Activated CD8-positive, alpha-beta T cell treated with anti-CD3 and anti-CD28 coated beads, Interleukin-2, amount 10 ng/mL, durations not matched to agents 7 days and 5 days (primary cell): ENCODE results near the gene GPR146. TPM values are rescaled to one million over a fixed set of nuclear protein-coding genes. Genes with fewer than 3 reads are reported as not detected.

Experiments
- ATAC-seq: fragments of 150-1000 bp; cut with Tn5 transposase; one replicate; pipeline ENCODE4 v1.10.0; 2021; ENCODE audit warnings: moderate library complexity
- CTCF ChIA-PET: fragments of 350-600 bp; sonication (Branson Sonifier 250); formaldehyde crosslinking; loops from one replicate; lab custom pipeline; 2021; ENCODE audit warnings: antibody characterized with exemption; lab: Charles Lee
- POLR2A ChIA-PET: fragments of 350-600 bp; sonication (Branson Sonifier 250); formaldehyde crosslinking; loops from one replicate; lab custom pipeline; 2021; ENCODE audit warnings: antibody characterized with exemption; lab: Charles Lee
- DNase-seq: peaks from one replicate; pipeline ENCODE4 v3.0.0-alpha.2; 2020
- H3K27ac Mint-ChIP-seq: one replicate; pipeline ENCODE4 v1.8.0; 2021; ENCODE audit warnings: mild to moderate bottlenecking, mixed read lengths
- H3K27me3 Mint-ChIP-seq: one replicate; pipeline ENCODE4 v1.8.0; 2021; ENCODE audit warnings: low read depth, mixed read lengths
- H3K36me3 Mint-ChIP-seq: one replicate; pipeline ENCODE4 v1.8.0; 2021; ENCODE audit warnings: low read depth, mixed read lengths
- H3K4me1 Mint-ChIP-seq: one replicate; pipeline ENCODE4 v1.8.0; 2021; ENCODE audit warnings: low read depth, mixed read lengths
- H3K4me3 Mint-ChIP-seq: one replicate; pipeline ENCODE4 v1.8.0; 2021; ENCODE audit warnings: mild to moderate bottlenecking, mixed read lengths
- H3K9me3 Mint-ChIP-seq: one replicate; pipeline ENCODE4 v1.8.0; 2022; ENCODE audit warnings: mixed read lengths; ENCODE audit not compliant: insufficient read depth
- total RNA-seq, 2 experiments: library from RNA; stranded (reverse); gene quantifications; one replicate each; pipeline ENCODE4 v1.2.3, GENCODE V29; 2021

The GPR146 gene
- total RNA-seq, 2 experiments from 2014 or later: 2.7 to 3.1 TPM

- H3K36me3 Mint-ChIP-seq: no peaks in the 10 kb centered on the region
- H3K9me3 Mint-ChIP-seq: no peaks in the 10 kb centered on the region
- no peaks in the 10 kb centered on the region for H3K27me3 Mint-ChIP-seq
- POLR2A ChIA-PET: no interaction called here
- H3K4me3 Mint-ChIP-seq: no peak overlapping the region
- no peak overlapping the region for H3K27ac Mint-ChIP-seq
- no peak for ATAC-seq
- CTCF ChIA-PET: interaction anchor here (1.8 kb wide), 1 partner anchor 65 kb away, joined by 10 read pairs; no protein-coding TSS in a partner anchor
- no peak for DNase-seq
- H3K4me1 Mint-ChIP-seq: peaks cover 25% of the 10 kb centered on the region
These were observed 13.3 kb downstream of the GPR146 start for GRCh38 chr7:1057416-1058291.

- H3K9me3 Mint-ChIP-seq: no peaks in the 10 kb centered on the region
- H3K27me3 Mint-ChIP-seq: no peaks in the 10 kb centered on the region
- ATAC-seq (no peak), DNase-seq (no peak)
- H3K36me3 Mint-ChIP-seq: no peaks in the 10 kb centered on the region
- H3K4me1 Mint-ChIP-seq: peaks cover 25% of the 10 kb centered on the region
- ChIA-PET CTCF (interaction anchor here (1.1 to 1.8 kb wide), 2 partner anchors 65 to 119 kb away, joined by 3 to 10 read pairs; no protein-coding TSS in a partner anchor), POLR2A (no interaction called here)
- no peak overlapping the region for H3K4me3 Mint-ChIP-seq
- H3K27ac Mint-ChIP-seq: no peak overlapping the region
These were observed 14.0 kb downstream of the GPR146 start for GRCh38 chr7:1058311-1058710.

DNA sequence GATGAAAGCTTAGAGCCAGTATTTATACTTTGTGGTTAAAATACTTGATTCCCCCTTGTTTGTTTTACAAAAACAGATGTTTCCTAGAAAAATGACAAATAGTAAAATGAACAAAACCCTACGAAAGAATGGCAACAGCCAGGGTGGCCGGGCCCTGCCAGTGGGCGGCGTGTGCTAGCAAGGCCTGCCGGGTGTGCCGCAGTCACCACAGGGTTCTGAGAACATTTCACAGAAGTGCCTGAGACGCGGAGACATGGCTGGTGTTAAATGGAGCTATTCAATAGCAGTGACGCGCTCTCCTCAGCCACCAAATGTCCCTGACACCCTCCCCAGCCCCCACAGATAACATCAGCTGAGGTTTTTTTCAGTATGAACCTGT, 14.5 kb downstream of the GPR146 start:
- H3K27ac Mint-ChIP-seq: no peak overlapping the region
- no peak for ATAC-seq

DNA sequence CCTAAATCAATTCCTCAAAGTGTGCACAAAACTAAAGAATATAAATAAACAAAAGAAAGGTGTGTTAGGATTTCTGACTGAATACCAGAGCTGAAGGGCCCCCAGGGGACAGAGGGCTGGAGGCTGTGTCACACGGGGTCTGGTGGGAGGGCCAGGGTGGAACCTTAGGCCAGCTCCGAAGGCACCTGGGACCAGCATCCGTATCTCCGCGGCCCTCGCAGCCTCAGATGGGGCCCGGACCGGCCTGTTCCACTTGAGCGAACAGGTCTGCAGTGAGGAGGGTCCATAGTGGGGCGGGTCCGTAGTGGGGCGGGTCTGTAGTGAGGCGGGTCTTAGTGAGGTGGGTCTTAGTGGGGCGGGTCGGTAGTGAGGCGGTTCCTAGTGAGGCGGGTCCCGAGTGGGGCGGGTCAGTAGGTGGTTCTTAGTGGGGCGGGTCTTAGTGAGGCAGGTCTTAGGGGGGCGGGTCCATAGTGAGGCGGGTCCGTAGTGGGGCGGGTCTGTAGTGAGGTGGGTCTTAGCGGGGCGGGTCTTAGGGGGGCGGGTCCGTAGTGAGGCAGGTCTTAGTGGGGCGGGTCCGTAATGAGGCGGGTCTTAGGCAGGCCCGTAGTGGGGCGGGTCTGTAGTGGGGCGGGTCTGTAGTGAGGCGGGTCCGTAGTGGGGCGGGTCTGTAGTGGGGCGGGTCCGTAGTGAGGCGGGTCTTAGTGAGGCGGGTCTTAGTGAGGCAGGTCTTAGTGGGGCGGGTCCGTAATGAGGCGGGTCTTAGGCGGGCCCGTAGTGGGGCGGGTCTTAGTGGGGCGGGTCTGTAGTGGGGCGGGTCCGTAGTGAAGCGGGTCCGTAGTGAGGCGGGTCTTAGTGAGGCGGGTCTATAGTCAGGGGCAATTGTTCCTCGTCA, 15.1 kb downstream of the GPR146 start:
- no peaks in the 10 kb centered on the region for H3K36me3 Mint-ChIP-seq
- peaks cover 21% of the 10 kb centered on the region for H3K4me1 Mint-ChIP-seq
- ATAC-seq (peak; percentile 44), DNase-seq (no peak)
- POLR2A ChIA-PET: no interaction called here
- CTCF ChIA-PET: interaction anchor here (1.1 to 2.9 kb wide), 5 partner anchors 15 to 118 kb away, joined by 3 to 16 read pairs (median 7); partner anchors contain the start of gene GPR146
- no peaks in the 10 kb centered on the region for H3K9me3 Mint-ChIP-seq
- H3K27me3 Mint-ChIP-seq: no peaks in the 10 kb centered on the region
- H3K4me3 Mint-ChIP-seq: no peak overlapping the region
- no peak overlapping the region for H3K27ac Mint-ChIP-seq

More for the DNA sequence above, 14.5 kb downstream of the GPR146 start:
- peaks cover 25% of the 10 kb centered on the region for H3K4me1 Mint-ChIP-seq
- no peaks in the 10 kb centered on the region for H3K36me3 Mint-ChIP-seq
- no peak for DNase-seq
- ChIA-PET POLR2A (no interaction called here), CTCF (interaction anchor here (1.1 to 1.8 kb wide), 3 partner anchors 66 to 118 kb away, joined by 3 to 10 read pairs (median 3); no protein-coding TSS in a partner anchor)
- no peak overlapping the region for H3K4me3 Mint-ChIP-seq
- no peaks in the 10 kb centered on the region for H3K9me3 Mint-ChIP-seq
- no peaks in the 10 kb centered on the region for H3K27me3 Mint-ChIP-seq

GRCh38 chr7:1060315-1061072, 16.1 kb downstream of the GPR146 start:
- H3K9me3 Mint-ChIP-seq: no peaks in the 10 kb centered on the region
- ChIA-PET CTCF (interaction anchor here (1.5 to 2.9 kb wide), 3 partner anchors 16 to 110 kb away, joined by 3 to 16 read pairs (median 7); partner anchors contain the start of gene GPR146), POLR2A (no interaction called here)

DNA sequence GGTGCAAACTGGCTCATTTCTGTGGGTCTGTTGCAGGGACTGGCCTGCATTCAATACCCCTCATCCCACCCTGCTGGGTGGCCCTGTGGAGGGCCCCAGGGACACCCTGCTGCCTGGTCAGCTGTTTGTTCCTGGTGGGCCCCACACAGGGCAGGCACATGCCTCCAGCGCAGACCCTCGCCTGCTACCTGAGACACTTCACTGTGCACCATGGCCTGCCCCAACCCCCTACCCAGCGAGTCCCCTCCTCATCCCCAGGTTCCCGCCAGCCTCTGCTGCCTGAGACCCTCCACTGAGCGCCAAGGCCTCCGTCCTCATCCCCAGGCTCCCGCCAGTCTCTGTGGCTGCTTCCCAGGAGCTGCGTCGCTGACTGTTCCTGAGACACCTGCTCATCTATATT, 16.8 kb downstream of the GPR146 start:
- H3K27ac Mint-ChIP-seq: no peak overlapping the region
- H3K27me3 Mint-ChIP-seq: no peaks in the 10 kb centered on the region
- POLR2A ChIA-PET: no interaction called here
- CTCF ChIA-PET: interaction anchor here (1.5 to 2.9 kb wide), 2 partner anchors 16 to 68 kb away, joined by 7 to 16 read pairs; partner anchors contain the start of gene GPR146
- H3K4me1 Mint-ChIP-seq: peaks cover 16% of the 10 kb centered on the region
- no peaks in the 10 kb centered on the region for H3K36me3 Mint-ChIP-seq
- ATAC-seq (no peak), DNase-seq (no peak)
- H3K4me3 Mint-ChIP-seq: no peak overlapping the region
- H3K9me3 Mint-ChIP-seq: no peaks in the 10 kb centered on the region

More at GRCh38 chr7:1060315-1061072, 16.1 kb downstream of the GPR146 start:
- ATAC-seq: no peak
- Mint-ChIP-seq H3K36me3 (no peaks in the 10 kb centered on the region), H3K4me1 (peaks cover 15% of the 10 kb centered on the region), H3K27ac (no peak overlapping the region), H3K4me3 (no peak overlapping the region), H3K27me3 (no peaks in the 10 kb centered on the region)
- DNase-seq: no peak

DNA sequence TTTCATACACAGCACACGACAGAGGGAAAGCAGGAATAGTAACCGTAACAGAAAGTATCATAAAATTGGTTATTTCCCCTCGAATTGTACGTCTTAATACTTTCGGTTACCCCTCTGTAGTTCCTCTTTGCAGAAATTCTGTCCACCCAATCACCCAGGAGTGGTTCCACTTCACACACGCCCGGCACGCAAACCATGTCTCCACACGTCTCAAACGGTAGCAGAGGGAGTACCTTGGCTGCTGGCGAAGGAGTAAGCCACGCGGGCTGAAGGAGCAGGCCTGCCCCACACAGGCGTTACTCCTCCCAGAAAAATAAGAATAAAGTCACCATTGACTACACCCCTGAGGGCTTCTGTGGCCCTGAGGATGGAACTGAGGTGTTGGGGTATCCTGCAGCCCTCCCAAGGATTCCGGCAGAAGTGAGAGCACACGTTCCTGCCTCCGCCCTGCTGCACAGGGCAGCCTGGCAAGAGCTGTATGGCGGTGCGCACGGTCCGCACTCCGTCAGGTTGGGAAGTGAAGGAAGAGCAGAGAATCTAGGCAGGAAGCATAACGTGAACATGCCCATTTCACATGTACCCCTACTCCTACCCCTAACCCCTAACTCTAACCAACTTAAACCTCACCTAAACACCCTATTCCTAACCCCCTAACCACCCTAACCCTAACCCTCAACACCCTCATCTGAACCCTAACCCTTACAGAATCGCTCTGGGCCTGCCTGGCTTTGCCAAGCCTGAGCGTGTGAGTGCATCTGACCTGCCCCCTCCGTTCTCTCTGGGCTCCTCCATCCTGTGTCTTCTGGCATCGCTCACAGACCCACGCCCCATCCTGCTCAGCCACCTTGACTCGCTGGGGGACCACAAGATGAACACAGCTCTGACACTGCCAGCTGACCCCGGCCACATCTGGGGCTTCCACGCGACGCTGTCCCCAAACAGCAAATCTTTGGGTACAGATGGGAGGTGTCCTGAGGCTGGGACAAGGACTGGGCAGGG, 18.2 kb downstream of the GPR146 start:
- CTCF ChIA-PET: interaction anchor here (2.9 kb wide), 1 partner anchor 69 kb away, joined by 16 read pairs; no protein-coding TSS in a partner anchor
- H3K27me3 Mint-ChIP-seq: no peaks in the 10 kb centered on the region
- H3K27ac Mint-ChIP-seq: no peak overlapping the region
- peaks cover 16% of the 10 kb centered on the region for H3K4me1 Mint-ChIP-seq
- H3K4me3 Mint-ChIP-seq: no peak overlapping the region
- H3K36me3 Mint-ChIP-seq: no peaks in the 10 kb centered on the region
- H3K9me3 Mint-ChIP-seq: no peaks in the 10 kb centered on the region
- POLR2A ChIA-PET: no interaction called here
- ATAC-seq: no peak
- DNase-seq: no peak

- Mint-ChIP-seq H3K4me1 (peaks cover 16% of the 10 kb centered on the region), H3K4me3 (no peak overlapping the region), H3K27ac (no peak overlapping the region), H3K27me3 (no peaks in the 10 kb centered on the region), H3K36me3 (no peaks in the 10 kb centered on the region), H3K9me3 (no peaks in the 10 kb centered on the region)
- POLR2A ChIA-PET: no interaction called here
- CTCF ChIA-PET: interaction anchor here (4.1 kb wide), 1 partner anchor 68 kb away, joined by 176 read pairs; no protein-coding TSS in a partner anchor
- ATAC-seq (no peak), DNase-seq (no peak)
These were observed 19.0 kb downstream of the GPR146 start for GRCh38 chr7:1063361-1063760.

DNA sequence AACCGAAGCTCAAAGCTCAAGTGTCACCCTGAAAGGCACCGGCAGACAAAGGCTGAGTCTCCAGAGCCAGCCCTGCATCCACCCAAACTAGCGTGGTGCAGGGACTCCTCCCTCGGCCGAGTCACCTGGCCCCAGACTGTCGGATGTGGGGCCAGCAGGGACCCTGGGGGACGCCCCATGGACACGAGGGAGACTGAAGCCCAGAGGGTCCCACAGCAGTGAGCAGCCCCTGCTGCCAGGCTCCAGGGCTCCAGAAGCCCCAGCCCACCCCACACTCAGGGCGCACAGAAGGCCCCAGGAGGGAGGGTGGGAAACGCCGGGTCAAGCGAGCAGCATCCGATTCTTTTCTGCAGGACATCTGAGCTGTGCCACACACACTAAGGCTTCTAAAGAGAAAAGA, 20.2 kb downstream of the GPR146 start:
- ChIA-PET POLR2A (interaction anchor here (1.6 kb wide), 1 partner anchor 71 kb away, joined by 4 read pairs; no protein-coding TSS in a partner anchor), CTCF (interaction anchor here (0.7 to 4.1 kb wide), 12 partner anchors 11 to 112 kb away, joined by 3 to 176 read pairs (median 8); partner anchors contain the start of gene GPR146)
- Mint-ChIP-seq H3K27ac (no peak overlapping the region), H3K4me1 (peaks cover 8% of the 10 kb centered on the region), H3K9me3 (no peaks in the 10 kb centered on the region), H3K4me3 (no peak overlapping the region), H3K36me3 (no peaks in the 10 kb centered on the region), H3K27me3 (no peaks in the 10 kb centered on the region)
- ATAC-seq: no peak
- no peak for DNase-seq

GRCh38 chr7:1065263-1065584, 20.9 kb downstream of the GPR146 start:
- ATAC-seq: no peak
- Mint-ChIP-seq H3K4me1 (peaks cover 8% of the 10 kb centered on the region), H3K4me3 (no peak overlapping the region), H3K27me3 (no peaks in the 10 kb centered on the region), H3K9me3 (no peaks in the 10 kb centered on the region), H3K27ac (no peak overlapping the region), H3K36me3 (no peaks in the 10 kb centered on the region)
- no peak for DNase-seq
- ChIA-PET CTCF (interaction anchor here (0.6 to 4.1 kb wide), 32 partner anchors 10 to 142 kb away, joined by 3 to 176 read pairs (median 4); partner anchors contain the start of gene GPR146), POLR2A (interaction anchor here (0.6 to 1.6 kb wide), 3 partner anchors 11 to 90 kb away, joined by 3 to 4 read pairs (median 3); partner anchors contain the start of gene COX19)
